ENCODE measurements around the gene PITX2. TPM values are rescaled to one million over a fixed set of nuclear protein-coding genes. Genes with fewer than 3 reads are reported as not detected.

Gene PITX2
- 0.07 and 0.10 TPM in 2 replicates for total RNA-seq

DNA sequence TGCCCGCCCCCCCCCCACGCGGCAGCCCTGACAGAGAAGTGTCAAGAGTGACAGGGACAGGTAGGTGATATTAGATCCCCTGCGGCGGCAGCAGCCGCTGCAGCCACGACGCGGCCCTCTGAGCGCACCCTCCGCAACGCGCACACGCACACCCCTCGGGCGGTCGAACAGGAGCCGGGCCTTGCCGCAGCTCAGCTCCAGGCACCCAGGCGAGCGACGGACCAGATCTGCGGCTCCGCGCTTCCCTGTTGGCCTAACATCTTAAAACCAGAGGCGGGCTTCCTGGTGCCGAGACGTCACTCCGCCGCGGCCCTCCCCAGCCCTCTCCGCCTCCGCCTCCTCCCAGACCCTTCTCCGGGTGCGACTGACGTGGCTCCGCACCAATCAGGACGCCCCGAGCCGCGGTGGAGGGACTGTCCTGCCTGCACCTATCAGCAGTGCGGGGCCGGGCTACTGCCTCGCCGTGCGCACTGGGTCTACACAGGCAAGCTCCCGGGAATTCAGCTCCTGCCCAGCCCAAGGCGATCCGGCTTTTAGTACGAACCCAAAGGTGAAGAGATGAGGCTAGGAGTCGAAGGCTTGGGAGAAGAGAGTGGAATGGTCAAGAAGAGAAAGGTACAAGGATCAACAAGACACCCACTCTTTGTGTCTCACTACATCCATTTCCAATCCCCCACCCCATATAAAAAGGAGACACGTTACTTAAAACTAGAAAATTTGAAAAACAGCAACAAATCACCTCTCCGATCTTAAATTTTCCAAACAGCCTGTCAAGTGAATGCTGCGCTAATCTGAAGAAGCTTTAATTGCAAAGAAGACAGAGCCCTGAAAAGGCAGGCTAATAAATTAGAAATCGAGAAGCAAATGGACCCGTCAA, at the start of gene PITX2:
PITX2 (minus strand) TSS at position 237 of the 877 bp plus-strand sequence. CDS start 617 bp downstream, outside the sequence.

Other genes starting within 250 kb of the PITX2 start
- gene ENPEP, start 146.9 kb downstream of the PITX2 start, total RNA-seq: under 0.01 TPM in 1 of 2 replicates, not detected in the other